Cerebellar nuclear complex (tissue), 1 donor: ENCODE data around the gene GCSH.

Experiments
- DNase-seq, 2 experiments: peaks; one replicate each; lab custom pipeline; 2025; lab: John Stamatoyannopoulos, UW

The GCSH gene

GRCh38 chr16:81041696-81042095 lies 54.5 kb downstream of the GCSH start:
- no peak for DNase-seq

GRCh38 chr16:81040842-81041241 lies 55.4 kb downstream of the GCSH start:
- DNase-seq: no peak

- DNase-seq: no peak
These were observed 56.1 kb downstream of the GCSH start for GRCh38 chr16:81040131-81040530.

GRCh38 chr16:81036751-81037350 lies 59.3 kb downstream of the GCSH start:
- DNase-seq: no peak

GRCh38 chr16:81035975-81036750 lies 60.0 kb downstream of the GCSH start:
- DNase-seq: no peak

GRCh38 chr16:81035398-81035974 lies 60.7 kb downstream of the GCSH start, which contains the start of gene ATMIN:
Gene ATMIN, plus strand, starts transcription at chr16:81035842. Its CDS starts 29 bp downstream, at chr16:81035871.
- DNase-seq: peak in 1 of 2 experiments; percentile 32
